RWPE2 (cell line): Measurements from ENCODE around the gene ABCA2.
A peak's percentile ranks its signal among the peaks of the same experiment; 100 is the strongest.

Source experiments
- ATAC-seq: fragments of 200-7000 bp; cut with Tn5 transposase; 3 replicates; pipeline ENCODE4 v1.9.1; 2021; ENCODE audit warnings: low read depth
- DNase-seq: peaks from one replicate; pipeline ENCODE4 v3.0.0-alpha.2; 2020; ENCODE audit warnings: low spot score
- H3K27ac ChIP-seq: fragments of 450-650 bp; 2 replicates; pipeline ENCODE4 v1.5.1; 2017; ENCODE audit warnings: mild to moderate bottlenecking; ENCODE audit not compliant: poor library complexity, severe bottlenecking
- H3K27me3 ChIP-seq: fragments of 250-450 bp; sonication (Bioruptor Pico); 2 replicates; pipeline ENCODE4 v1.5.1; 2021; ENCODE audit warnings: mild to moderate bottlenecking, moderate library complexity; ENCODE audit not compliant: insufficient read depth, poor library complexity, severe bottlenecking
- H3K36me3 ChIP-seq: fragments of 250-450 bp; sonication (Bioruptor Pico); 2 replicates; pipeline ENCODE4 v1.5.1; 2020; ENCODE audit warnings: low read depth, mild to moderate bottlenecking, moderate library complexity
- H3K4me1 ChIP-seq: fragments of 250-450 bp; sonication (Bioruptor Pico); 2 replicates; pipeline ENCODE4 v1.5.1; 2021; ENCODE audit warnings: mild to moderate bottlenecking, moderate library complexity; ENCODE audit not compliant: insufficient read depth, poor library complexity, severe bottlenecking
- H3K4me3 ChIP-seq: fragments of 250-450 bp; sonication (Bioruptor Pico); 2 replicates; pipeline ENCODE4 v1.5.1; 2021; ENCODE audit warnings: mild to moderate bottlenecking, moderate library complexity; ENCODE audit not compliant: severe bottlenecking
- H3K9me3 ChIP-seq: fragments of 250-450 bp; sonication (Bioruptor Pico); 2 replicates; pipeline ENCODE4 v1.5.1; 2021; ENCODE audit warnings: mild to moderate bottlenecking, moderate library complexity; ENCODE audit not compliant: severe bottlenecking
- TF ChIP-seq, protein P1 (sequence below): fragments of 450-650 bp; IDR thresholded peaks from one replicate; pipeline ENCODE4 v1.5.1; 2017; ENCODE audit warnings: mild to moderate bottlenecking, moderate library complexity; ENCODE audit not compliant: poor library complexity, severe bottlenecking

The ABCA2 gene

DNA sequence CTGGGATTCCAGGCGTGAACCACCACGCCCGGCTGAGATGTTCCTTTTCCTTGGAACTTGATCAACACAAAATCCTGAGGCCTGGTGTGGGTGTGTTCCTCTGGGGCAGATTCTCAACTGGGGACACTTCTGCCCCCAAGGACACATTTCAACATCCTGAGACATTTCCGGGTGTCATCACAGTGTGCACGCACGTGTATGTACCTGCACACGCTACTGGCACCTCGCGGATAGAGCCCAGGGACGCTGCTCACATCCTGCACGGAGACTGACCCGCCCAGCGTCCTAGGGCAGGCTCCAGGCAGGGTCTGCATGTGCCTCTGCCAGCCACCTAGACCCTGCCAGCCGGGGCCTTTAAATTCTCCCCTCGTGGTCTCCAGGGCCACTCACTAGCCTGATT lies 34.3 kb upstream of the ABCA2 start:
- DNase-seq (no peak), ATAC-seq (peak; percentile 52; the same call in 2 of the 3 replicates)
- H3K27me3 ChIP-seq, result no peaks in the 10 kb centered on the region
- H3K27ac ChIP-seq, result peak overlapping the region; percentile 42
- no peaks in the 10 kb centered on the region for H3K36me3 ChIP-seq
- no peak overlapping the region for H3K4me3 ChIP-seq
- H3K4me1 ChIP-seq, result peaks cover 9% of the 10 kb centered on the region
- H3K9me3 ChIP-seq, result no peaks in the 10 kb centered on the region
- TF ChIP-seq, protein P1, sequence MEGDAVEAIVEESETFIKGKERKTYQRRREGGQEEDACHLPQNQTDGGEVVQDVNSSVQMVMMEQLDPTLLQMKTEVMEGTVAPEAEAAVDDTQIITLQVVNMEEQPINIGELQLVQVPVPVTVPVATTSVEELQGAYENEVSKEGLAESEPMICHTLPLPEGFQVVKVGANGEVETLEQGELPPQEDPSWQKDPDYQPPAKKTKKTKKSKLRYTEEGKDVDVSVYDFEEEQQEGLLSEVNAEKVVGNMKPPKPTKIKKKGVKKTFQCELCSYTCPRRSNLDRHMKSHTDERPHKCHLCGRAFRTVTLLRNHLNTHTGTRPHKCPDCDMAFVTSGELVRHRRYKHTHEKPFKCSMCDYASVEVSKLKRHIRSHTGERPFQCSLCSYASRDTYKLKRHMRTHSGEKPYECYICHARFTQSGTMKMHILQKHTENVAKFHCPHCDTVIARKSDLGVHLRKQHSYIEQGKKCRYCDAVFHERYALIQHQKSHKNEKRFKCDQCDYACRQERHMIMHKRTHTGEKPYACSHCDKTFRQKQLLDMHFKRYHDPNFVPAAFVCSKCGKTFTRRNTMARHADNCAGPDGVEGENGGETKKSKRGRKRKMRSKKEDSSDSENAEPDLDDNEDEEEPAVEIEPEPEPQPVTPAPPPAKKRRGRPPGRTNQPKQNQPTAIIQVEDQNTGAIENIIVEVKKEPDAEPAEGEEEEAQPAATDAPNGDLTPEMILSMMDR, result no peak

DNA sequence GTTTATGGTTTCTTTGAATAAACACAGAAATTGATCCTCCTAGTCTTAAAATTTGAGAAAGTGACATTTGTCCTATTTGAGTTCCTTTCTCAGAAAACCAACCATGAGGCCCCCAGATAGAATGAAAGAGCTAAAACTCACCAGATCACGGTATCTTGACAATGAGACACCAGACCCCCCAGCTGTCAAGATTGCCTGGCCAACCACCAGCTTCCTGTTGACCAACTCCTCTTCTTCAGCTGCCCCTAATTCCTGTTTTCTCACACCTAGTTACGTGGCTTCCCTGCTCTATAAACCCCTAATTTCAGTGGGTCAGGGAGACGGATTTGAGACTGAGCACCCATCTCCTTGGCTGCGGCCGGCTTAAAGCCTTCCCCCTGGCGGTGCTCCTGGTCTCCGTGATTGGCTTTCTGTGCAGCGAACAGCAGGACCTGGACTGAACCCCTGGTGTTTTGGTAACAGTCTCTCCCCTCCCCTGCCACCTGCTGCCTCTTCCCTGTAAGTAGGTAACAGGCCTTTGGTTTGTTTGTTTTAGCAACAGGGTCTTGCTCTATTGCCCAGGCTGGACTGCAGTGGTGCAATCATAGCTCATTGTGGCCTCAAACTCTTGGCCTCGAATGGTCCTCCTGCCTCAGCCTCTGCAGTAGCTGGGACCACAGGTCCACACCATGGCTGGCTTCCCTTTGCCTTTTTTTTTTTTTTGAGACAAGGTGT lies 30.6 kb upstream of the ABCA2 start:
- peaks cover 16% of the 10 kb centered on the region for H3K4me1 ChIP-seq
- no peak for DNase-seq
- TF ChIP-seq, protein P1, result no peak

DNA sequence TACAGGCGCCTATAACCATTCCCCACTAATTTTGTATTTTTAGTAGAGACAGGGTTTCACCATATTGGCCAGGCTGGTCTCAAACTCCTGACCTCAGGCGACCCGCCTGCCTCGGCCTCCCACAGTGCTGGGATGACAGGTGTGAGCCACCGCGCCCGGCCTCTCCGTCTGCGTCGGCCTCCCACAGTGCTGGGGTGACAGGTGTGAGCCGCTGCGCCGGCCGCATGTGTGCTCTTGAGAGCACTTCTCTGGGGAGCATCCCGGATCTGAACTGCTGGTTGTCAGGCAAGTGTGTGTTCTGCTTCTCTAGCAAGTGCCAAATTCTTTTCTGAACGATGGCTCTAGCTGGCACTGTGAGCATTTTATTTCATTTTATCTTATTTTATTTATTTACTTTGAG lies 29.5 kb upstream of the ABCA2 start:
- H3K4me1 ChIP-seq, result peaks cover 15% of the 10 kb centered on the region
- DNase-seq (no peak), ATAC-seq (no peak)
- no peak overlapping the region for H3K4me3 ChIP-seq
- no peak overlapping the region for H3K27ac ChIP-seq
- no peaks in the 10 kb centered on the region for H3K36me3 ChIP-seq
- H3K9me3 ChIP-seq, result no peaks in the 10 kb centered on the region
- TF ChIP-seq, protein P1, result no peak
- H3K27me3 ChIP-seq, result no peaks in the 10 kb centered on the region

More for the DNA sequence above, 30.6 kb upstream of the ABCA2 start:
- Histone ChIP-seq H3K27ac (no peak overlapping the region), H3K36me3 (no peaks in the 10 kb centered on the region), H3K27me3 (no peaks in the 10 kb centered on the region), H3K4me3 (no peak overlapping the region), H3K9me3 (no peaks in the 10 kb centered on the region)
- no peak for ATAC-seq

DNA sequence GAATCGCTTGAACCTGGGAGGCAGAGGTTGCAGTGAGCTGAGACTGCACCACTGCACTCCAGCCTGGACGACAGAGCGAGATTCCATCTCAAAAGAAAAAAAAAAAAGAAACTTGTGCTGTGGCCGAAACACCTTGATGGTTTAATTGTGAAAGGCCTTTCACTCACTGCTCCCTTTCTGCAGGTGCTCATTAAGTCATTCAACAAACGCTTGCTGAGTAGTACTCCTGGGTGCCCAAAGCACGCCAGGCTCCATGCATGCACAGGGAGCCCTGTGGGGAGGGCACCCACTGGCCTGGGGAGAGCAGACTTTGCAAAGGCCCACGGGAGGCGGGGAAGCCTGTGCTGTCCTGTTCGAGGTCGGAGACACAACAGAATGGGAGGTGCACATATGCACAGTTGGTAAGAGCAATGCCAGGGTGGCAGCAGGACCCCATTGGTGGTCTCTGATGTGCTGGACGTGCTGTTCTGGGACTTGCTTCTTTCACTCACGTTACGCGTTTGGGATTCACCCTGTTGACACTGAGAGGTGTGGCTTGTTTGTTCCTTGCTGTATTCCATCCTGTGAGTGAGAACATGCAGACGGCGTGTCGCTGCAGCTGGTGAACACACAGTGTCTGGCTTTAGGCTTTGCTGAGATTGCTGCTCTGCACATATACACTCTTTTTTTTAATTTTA lies 28.8 kb upstream of the ABCA2 start:
- Histone ChIP-seq H3K4me1 (peaks cover 9% of the 10 kb centered on the region), H3K36me3 (no peaks in the 10 kb centered on the region), H3K4me3 (no peak overlapping the region), H3K27me3 (no peaks in the 10 kb centered on the region), H3K9me3 (no peaks in the 10 kb centered on the region), H3K27ac (no peak overlapping the region)
- DNase-seq (no peak), ATAC-seq (no peak)
- TF ChIP-seq, protein P1, result no peak
